ENCODE results near the gene FBXO10.

The FBXO10 gene

GRCh38 chr9:37592108-37592951 is 16.1 kb upstream of the FBXO10 start, which contains the start of gene TOMM5:
TSS of gene TOMM5 (minus strand) at chr9:37592597. CDS start at chr9:37592532, 65 bp downstream.
- DNase-seq (ENCODE audit: low read depth) = peak; percentile 85

GRCh38 chr9:37587521-37587920 is 11.3 kb upstream of the FBXO10 start:
- no peak for DNase-seq (ENCODE audit: low read depth)

- no peak for DNase-seq (ENCODE audit: low read depth)
Measured at GRCh38 chr9:37583522-37584121, 7.4 kb upstream of the FBXO10 start.

GRCh38 chr9:37582548-37583157 is 6.5 kb upstream of the FBXO10 start:
- DNase-seq (ENCODE audit: low read depth) = no peak

GRCh38 chr9:37575511-37575914 is 667 bp downstream of the FBXO10 start:
- no peak for DNase-seq (ENCODE audit: low read depth)

GRCh38 chr9:37575001-37575400 is 1.2 kb downstream of the FBXO10 start:
- DNase-seq (ENCODE audit: low read depth) = no peak

GRCh38 chr9:37574241-37574721 is 1.9 kb downstream of the FBXO10 start:
- no peak for DNase-seq (ENCODE audit: low read depth)

- DNase-seq (ENCODE audit: low read depth) = no peak
Measured at GRCh38 chr9:37571282-37571681, 4.9 kb downstream of the FBXO10 start.

GRCh38 chr9:37566716-37567115 is 9.5 kb downstream of the FBXO10 start:
- DNase-seq (ENCODE audit: low read depth) = no peak

GRCh38 chr9:37565661-37566618 is 10.2 kb downstream of the FBXO10 start:
- DNase-seq (ENCODE audit: low read depth) = no peak

- DNase-seq (ENCODE audit: low read depth) = no peak
Measured at GRCh38 chr9:37564916-37565315, 11.3 kb downstream of the FBXO10 start.

- DNase-seq (ENCODE audit: low read depth) = no peak
Measured at GRCh38 chr9:37563806-37564513, 12.2 kb downstream of the FBXO10 start.

GRCh38 chr9:37562826-37563225 is 13.4 kb downstream of the FBXO10 start:
- DNase-seq (ENCODE audit: low read depth) = no peak

GRCh38 chr9:37561682-37562081 is 14.5 kb downstream of the FBXO10 start:
- no peak for DNase-seq (ENCODE audit: low read depth)

GRCh38 chr9:37559855-37560592 is 16.2 kb downstream of the FBXO10 start:
- DNase-seq (ENCODE audit: low read depth) = no peak

- DNase-seq (ENCODE audit: low read depth) = no peak
Measured at GRCh38 chr9:37559125-37559524, 17.1 kb downstream of the FBXO10 start.

- no peak for DNase-seq (ENCODE audit: low read depth)
Measured at GRCh38 chr9:37555786-37556185, 20.4 kb downstream of the FBXO10 start.

- no peak for DNase-seq (ENCODE audit: low read depth)
Measured at GRCh38 chr9:37554318-37554717, 21.9 kb downstream of the FBXO10 start.

GRCh38 chr9:37551888-37552287 is 24.3 kb downstream of the FBXO10 start:
- DNase-seq (ENCODE audit: low read depth) = no peak

- no peak for DNase-seq (ENCODE audit: low read depth)
Measured at GRCh38 chr9:37551468-37551867, 24.7 kb downstream of the FBXO10 start.

Measured in activated T-cell treated with anti-CD3 and anti-CD28 coated beads for 48 hours (primary cell).